Right renal cortex interstitium (tissue), 3 donors: ENCODE results near the gene KLHL35. TPM values are rescaled to one million over a fixed set of nuclear protein-coding genes. Genes with fewer than 3 reads are reported as not detected.
"Not testable (repeated sequence)": the region's sequence is repeated elsewhere in the genome, so short reads cannot be mapped to it uniquely, and the experiment has no call there.

Source experiments
- DNase-seq, 3 donors: peaks; one replicate each; pipeline ENCODE4 v3.0.0-alpha.2; 2013; ENCODE audit warnings: low read depth in 3 of 3, low spot score in 2 of 3
- polyA plus RNA-seq, 3 donors: library from polyadenylated mRNA; unstranded; fragments of 120-200 nt; gene quantifications; one replicate each; pipeline ENCODE4 v1.2.1, GENCODE V29; 2013; ENCODE audit not compliant: insufficient read length in 3 of 3

KLHL35 gene
- polyA plus RNA-seq, 3 donors = 0.45 to 0.62 (median 0.58) TPM

DNA sequence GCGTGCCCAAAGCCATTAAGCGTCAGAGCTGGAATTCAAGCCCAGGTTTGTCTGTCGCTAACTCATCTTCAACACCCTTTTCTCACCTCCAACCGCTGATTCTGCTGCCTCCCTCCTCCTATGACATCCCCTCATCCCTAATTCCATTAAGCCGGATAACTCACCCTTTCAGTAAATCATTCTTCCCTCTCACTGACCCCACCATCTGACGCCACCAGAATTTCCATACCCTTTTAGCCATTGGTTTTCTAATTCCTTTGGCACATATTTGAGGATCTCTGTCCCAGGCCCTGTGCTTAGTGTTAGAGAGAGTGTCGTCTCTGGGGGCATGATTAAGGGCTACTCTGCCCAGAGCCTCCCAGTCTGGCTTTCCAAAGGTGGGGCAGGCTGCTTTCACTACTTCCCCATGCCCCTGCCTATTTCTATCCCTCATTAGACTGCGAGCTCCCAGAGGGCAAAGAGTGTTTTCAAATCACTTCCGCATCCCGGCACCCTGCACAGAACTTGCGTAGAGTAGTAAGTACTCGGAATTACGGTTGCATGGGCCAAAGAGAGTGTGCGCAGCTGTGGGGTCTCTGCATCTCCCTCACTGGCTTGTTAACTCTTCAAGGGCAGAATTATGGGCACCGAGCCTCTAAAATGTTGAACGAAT lies 3.9 kb downstream of the KLHL35 start:
- DNase-seq = no peak

GRCh38 chr11:75428281-75428724 lies 4.7 kb downstream of the KLHL35 start:
- DNase-seq = peak; percentile 73 to 84 (median 76)

- no peak for DNase-seq
These were observed 5.8 kb downstream of the KLHL35 start for GRCh38 chr11:75427181-75427580.

DNA sequence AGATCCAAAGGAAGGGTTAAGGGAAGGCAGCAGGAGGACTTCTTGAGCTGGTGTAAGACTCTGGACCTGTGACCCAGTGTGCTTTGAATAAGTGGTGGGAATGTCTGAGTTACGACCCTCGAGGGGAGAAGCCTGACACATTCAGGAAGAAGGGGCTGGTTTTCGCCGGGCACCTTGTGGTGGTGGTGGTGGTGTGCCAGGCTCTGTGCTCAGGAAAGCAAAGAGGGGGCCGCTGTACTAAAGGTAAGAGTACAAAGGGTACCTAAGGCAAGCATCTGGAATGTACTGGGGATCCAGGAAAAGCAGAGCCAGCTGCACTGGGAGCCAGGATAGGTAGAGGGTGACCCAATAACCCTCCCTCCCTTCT lies 6.3 kb downstream of the KLHL35 start:
- DNase-seq = no peak

- no peak for DNase-seq
These were observed 7.6 kb downstream of the KLHL35 start for GRCh38 chr11:75425422-75425821.

DNA sequence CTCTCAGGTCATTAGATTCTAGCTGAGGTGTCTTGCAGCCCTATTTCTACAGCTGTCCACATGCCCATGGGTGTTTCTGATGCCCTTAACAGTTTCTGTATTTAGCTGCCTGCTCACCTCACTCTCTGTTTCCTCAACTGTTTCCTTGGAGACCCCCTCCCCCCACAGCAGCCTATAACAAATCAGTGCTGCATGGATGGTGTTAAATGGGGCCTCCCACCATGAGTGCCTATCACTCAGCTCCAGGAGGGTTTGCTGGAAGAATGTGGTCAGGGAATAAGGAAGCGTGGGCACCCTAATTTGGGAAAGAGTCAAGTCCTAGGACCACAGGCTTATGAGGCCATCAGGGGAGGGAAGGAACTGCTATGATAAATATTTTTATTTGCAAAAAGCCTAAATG lies 8.6 kb downstream of the KLHL35 start:
- DNase-seq = no peak

- DNase-seq = no peak
These were observed 9.3 kb downstream of the KLHL35 start for GRCh38 chr11:75423721-75424120.

DNA sequence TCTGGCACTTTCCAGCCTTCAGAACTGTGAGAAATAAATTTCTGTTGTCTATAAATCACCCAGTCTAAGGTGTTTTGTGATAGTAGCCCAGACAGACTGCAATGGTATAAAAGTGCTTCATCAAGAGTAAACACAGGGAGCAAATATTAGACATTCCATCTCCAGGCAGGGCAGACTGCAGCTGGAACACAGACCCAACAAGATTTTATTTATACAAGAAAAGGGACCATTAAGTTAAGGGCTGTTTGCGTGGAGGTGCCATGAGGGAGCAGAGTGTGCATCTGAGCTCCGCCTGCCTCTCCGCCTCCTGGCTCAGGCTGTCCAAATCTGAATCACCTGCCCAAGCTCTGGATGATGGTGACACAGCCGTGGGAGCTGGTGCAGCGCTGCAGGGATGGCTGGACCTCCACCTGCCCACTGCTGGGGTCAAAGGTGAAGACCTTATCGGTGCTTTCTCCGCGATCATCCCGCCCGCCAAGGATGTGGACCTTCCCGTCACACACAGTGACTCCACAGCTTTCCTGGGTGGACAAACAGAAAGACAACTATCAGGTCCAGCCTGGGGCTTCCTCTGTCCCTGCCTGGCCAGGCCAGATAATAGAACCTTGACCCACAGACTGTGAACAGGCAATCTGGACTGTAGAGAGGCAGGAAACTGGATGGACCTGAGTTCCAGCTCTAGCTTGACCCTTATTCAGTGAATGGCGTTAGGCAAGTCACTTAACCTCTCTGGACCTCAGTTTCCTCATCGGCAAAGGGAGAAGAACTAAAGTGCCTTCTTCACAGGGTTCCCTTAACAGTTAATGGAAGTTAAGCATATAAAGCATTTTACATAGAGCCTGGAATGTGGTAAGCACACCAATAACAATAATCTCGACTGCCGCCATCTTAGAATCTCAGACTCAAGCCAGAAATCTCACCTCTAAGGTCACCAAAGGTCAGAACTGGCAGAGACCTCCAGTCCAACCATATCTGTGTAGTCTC lies 10.5 kb downstream of the KLHL35 start:
- DNase-seq = no peak

DNA sequence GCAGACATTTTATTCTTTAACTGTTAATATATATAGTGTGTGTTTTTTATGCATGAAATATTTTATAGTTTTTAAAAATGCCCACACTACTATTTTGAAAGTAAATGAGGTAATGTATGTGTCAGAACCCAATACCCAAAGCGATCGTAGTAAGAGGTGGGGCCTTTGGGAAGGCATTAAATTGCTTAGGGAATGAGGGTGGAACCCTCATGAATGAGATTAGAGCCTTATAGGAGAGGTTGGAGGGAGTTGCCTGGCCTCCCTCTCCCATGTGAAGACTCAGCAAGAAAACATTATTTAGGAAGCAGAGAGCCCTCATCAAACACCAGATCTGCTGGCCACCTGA lies 11.1 kb downstream of the KLHL35 start:
- DNase-seq = no peak

DNA sequence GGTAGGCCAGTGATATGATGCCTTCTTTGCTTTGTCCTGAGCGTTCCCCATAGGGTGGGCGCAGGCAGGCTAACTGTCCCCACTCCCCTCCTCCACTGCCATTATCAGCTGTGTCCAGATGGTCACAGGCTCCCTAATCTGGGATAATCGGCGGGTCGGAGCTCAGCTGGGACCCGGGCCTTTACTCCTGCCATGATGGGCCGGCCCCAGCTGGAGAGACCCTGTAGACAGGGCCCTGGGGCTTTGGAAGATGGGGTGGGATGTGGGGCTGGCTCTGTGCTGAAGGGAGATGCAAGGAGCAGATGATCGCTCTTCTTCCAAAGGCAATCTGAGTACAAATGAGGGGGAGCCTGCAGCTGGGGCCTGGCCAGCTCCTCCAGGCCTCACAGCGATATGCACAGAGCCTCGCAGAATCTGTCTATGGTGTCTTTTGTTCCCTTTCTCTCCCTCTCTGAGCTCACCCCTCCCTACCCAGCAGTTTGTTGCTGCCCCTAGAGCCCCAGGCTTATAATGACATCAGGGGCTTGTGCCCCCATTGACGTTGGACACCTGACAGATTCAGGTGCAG lies 11.9 kb downstream of the KLHL35 start:
- no peak for DNase-seq

- no peak for DNase-seq
These were observed 12.6 kb downstream of the KLHL35 start for GRCh38 chr11:75420224-75421034.

DNA sequence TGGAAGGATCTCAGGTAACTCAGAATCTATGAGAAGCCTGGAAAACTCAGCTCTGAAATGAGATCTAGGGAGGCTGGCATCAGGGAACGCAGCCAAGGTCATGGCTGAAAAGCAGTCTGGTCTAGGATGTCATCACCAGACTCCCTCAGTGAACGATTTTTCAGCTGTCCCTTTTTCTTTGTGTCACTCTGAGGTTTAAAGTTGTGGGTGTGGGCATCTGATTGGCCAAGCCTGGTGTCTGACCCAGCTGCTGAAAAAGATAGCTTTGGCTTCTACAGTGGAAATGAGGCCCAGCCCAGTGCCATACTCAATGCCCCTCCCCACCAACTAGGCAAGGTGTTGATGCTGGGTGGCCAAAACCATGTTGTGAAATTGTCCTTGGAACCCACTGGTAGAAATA lies 19.1 kb downstream of the KLHL35 start:
- DNase-seq = no peak

GRCh38 chr11:75413146-75413545 lies 19.9 kb downstream of the KLHL35 start:
- not testable (repeated sequence) for DNase-seq

DNA sequence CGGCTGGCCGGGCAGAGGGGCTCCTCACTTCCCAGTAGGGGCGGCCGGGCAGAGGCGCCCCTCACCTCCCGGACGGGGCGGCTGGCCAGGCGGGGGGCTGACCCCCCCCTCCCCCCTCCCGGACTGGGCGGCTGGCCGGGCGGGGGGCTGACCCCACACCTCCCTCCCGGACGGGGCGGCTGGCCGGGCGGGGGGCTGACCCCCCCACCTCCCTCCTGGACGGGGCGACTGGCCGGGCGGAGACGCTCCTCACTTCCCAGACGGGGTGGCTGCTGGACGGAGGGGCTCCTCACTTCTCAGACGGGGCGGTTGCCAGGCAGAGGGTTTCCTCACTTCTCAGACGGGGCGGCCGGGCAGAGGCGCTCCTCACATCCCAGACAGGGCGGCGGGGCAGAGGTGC lies 23.0 kb downstream of the KLHL35 start:
- not testable (repeated sequence) for DNase-seq

GRCh38 chr11:75408957-75409219 lies 24.1 kb downstream of the KLHL35 start:
- DNase-seq = no peak

GRCh38 chr11:75406338-75406777 lies 26.6 kb downstream of the KLHL35 start:
- no peak for DNase-seq

- DNase-seq = no peak
These were observed 28.9 kb downstream of the KLHL35 start for GRCh38 chr11:75403983-75404658.

DNA sequence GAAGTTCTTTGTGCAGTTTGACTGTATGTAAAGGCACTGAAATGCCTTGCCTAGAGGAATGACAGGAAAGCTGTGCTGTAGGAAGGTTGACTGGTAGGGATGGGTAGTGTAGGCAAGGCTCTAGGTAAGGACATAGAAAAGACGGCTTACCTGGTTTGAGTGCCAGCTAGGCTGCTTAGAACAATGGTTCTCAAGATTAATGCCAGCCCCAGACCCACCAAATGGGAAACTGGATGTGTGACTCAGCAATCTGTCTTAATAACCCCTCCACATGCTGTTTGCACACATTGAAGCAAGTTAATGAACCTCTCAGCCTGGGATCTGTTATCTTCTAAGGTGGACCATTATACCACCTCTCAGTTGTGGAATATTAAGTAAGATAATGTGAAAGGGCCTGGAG lies 30.0 kb downstream of the KLHL35 start:
- DNase-seq = no peak

- no peak for DNase-seq
These were observed 30.8 kb downstream of the KLHL35 start for GRCh38 chr11:75402002-75402773.
